Lower leg skin (tissue), 3 donors: Measurements from ENCODE around the gene GRAP2.

Experiments
- CTCF ChIP-seq, 3 donors: fragments of 450-650 bp; IDR thresholded peaks; one replicate each; pipeline ENCODE4 v1.5.1; 2016; ENCODE audit warnings: antibody characterized with exemption in 3 of 3, mild to moderate bottlenecking in 3 of 3, moderate library complexity in 2 of 3
- POLR2A ChIP-seq, 2 donors: fragments of 450-650 bp; IDR thresholded peaks; one replicate each; pipeline ENCODE4 v1.6.1; 2016 to 2017; ENCODE audit warnings: antibody characterized with exemption in 2 of 2, mild to moderate bottlenecking in 1 of 2, moderate library complexity in 1 of 2

GRCh38 chr22:39914584-39914983, 13.7 kb downstream of the GRAP2 start:
- TF ChIP-seq CTCF (IDR thresholded peaks at IDR 0.05) (no peak), POLR2A (IDR thresholded peaks at IDR 0.05) (no peak)
